ENCODE data around the gene FAM53B. TPM values are rescaled to one million over a fixed set of nuclear protein-coding genes. Genes with fewer than 3 reads are reported as not detected.

FAM53B gene
- total RNA-seq, 1 experiment from 2014 or later = 9.8 TPM

GRCh38 chr10:124679401-124679800 is 64.8 kb downstream of the FAM53B start:
- no peak for DNase-seq
- ChIA-PET CTCF (no interaction called here), POLR2A (ENCODE audit: unreplicated experiment) (no interaction called here)
- no peaks in the 10 kb centered on the region for H4K20me1 ChIP-seq (ENCODE audit: insufficient read depth)
- H3K9me2 ChIP-seq (ENCODE audit: insufficient read depth) = no peaks in the 10 kb centered on the region
- no peak for TF ChIP-seq CTCF (conservative IDR thresholded peaks at IDR 0.05)
- no peak for TF ChIP-seq EZH2 (IDR thresholded peaks at IDR 0.05; ENCODE audit: low read depth)
- no peaks in the 10 kb centered on the region for H3F3A ChIP-seq (ENCODE audit: insufficient read depth, low read depth)
- no peak overlapping the region for H3K4me2 ChIP-seq
- no peak overlapping the region for H2AFZ ChIP-seq
- BruUV-seq (replicated peaks) = no TSS peak
- H3K79me2 ChIP-seq (ENCODE audit: low read depth) = no peaks in the 10 kb centered on the region
- H3K4me3 ChIP-seq = no peak overlapping the region
- no peaks in the 10 kb centered on the region for H3K4me1 ChIP-seq (replicated peaks; ENCODE audit: insufficient read depth)
- no peaks in the 10 kb centered on the region for H3K36me3 ChIP-seq (ENCODE audit: low read depth)
- no peaks in the 10 kb centered on the region for H3K27me3 ChIP-seq (ENCODE audit: insufficient read depth, low read depth)
- H3K9me3 ChIP-seq (ENCODE audit: insufficient read depth, low read depth) = no peaks in the 10 kb centered on the region
- intact Hi-C loops (cut with micrococcal nuclease; ENCODE audit: unreplicated experiment) = no loop called here
- no peak overlapping the region for H3K27ac ChIP-seq

GRCh38 chr10:124678557-124679240 is 65.5 kb downstream of the FAM53B start:
- Histone ChIP-seq H3K27ac (no peak overlapping the region), H3K9me2 (ENCODE audit: insufficient read depth) (no peaks in the 10 kb centered on the region), H3K4me2 (no peak overlapping the region), H3F3A (ENCODE audit: insufficient read depth, low read depth) (no peaks in the 10 kb centered on the region), H3K36me3 (ENCODE audit: low read depth) (no peaks in the 10 kb centered on the region), H3K9me3 (ENCODE audit: insufficient read depth, low read depth) (no peaks in the 10 kb centered on the region), H3K4me1 (replicated peaks; ENCODE audit: insufficient read depth) (no peaks in the 10 kb centered on the region), H2AFZ (no peak overlapping the region), H4K20me1 (ENCODE audit: insufficient read depth) (no peaks in the 10 kb centered on the region), H3K27me3 (ENCODE audit: insufficient read depth, low read depth) (no peaks in the 10 kb centered on the region), H3K79me2 (ENCODE audit: low read depth) (no peaks in the 10 kb centered on the region), H3K4me3 (no peak overlapping the region)
- no TSS peak for BruUV-seq (replicated peaks)
- TF ChIP-seq CTCF (conservative IDR thresholded peaks at IDR 0.05) (no peak), EZH2 (IDR thresholded peaks at IDR 0.05; ENCODE audit: low read depth) (no peak)
- no peak for DNase-seq
- ChIA-PET POLR2A (ENCODE audit: unreplicated experiment) (no interaction called here), CTCF (no interaction called here)
- intact Hi-C loops (cut with micrococcal nuclease; ENCODE audit: unreplicated experiment) = no loop called here

GRCh38 chr10:124677749-124678556 is 66.2 kb downstream of the FAM53B start:
- TF ChIP-seq EZH2 (IDR thresholded peaks at IDR 0.05; ENCODE audit: low read depth) = no peak
- TF ChIP-seq CTCF (conservative IDR thresholded peaks at IDR 0.05) = no peak
- Histone ChIP-seq H3K4me2 (no peak overlapping the region), H3K27me3 (ENCODE audit: insufficient read depth, low read depth) (no peaks in the 10 kb centered on the region), H3K4me1 (replicated peaks; ENCODE audit: insufficient read depth) (no peaks in the 10 kb centered on the region), H3K79me2 (ENCODE audit: low read depth) (no peaks in the 10 kb centered on the region), H3K9me2 (ENCODE audit: insufficient read depth) (no peaks in the 10 kb centered on the region), H3F3A (ENCODE audit: insufficient read depth, low read depth) (no peaks in the 10 kb centered on the region), H3K9me3 (ENCODE audit: insufficient read depth, low read depth) (no peaks in the 10 kb centered on the region), H4K20me1 (ENCODE audit: insufficient read depth) (no peaks in the 10 kb centered on the region), H3K27ac (no peak overlapping the region), H3K36me3 (ENCODE audit: low read depth) (no peaks in the 10 kb centered on the region), H3K4me3 (no peak overlapping the region), H2AFZ (no peak overlapping the region)
- no TSS peak for BruUV-seq (replicated peaks)
- POLR2A ChIA-PET (ENCODE audit: unreplicated experiment) = no interaction called here
- CTCF ChIA-PET = no interaction called here
- intact Hi-C loops (cut with micrococcal nuclease; ENCODE audit: unreplicated experiment) = no loop called here
- no peak for DNase-seq
